ENCODE results near the gene COL4A1.

Gene COL4A1

GRCh38 chr13:110217811-110218210, 89.1 kb downstream of the COL4A1 start:
- no peaks in the 10 kb centered on the region for H3K27me3 ChIP-seq (ENCODE audit: insufficient read depth, poor library complexity, severe bottlenecking)
- TF ChIP-seq CTCF (IDR thresholded peaks at IDR 0.05; ENCODE audit: insufficient read depth, low read length) (no peak), GABPA (IDR thresholded peaks at IDR 0.05; ENCODE audit: low read depth) (no peak), SPI1 (IDR thresholded peaks at IDR 0.05; ENCODE audit: borderline replicate concordance, low read depth) (no peak)
- H3K27ac ChIP-seq (replicated peaks): no peak overlapping the region
- no peak for DNase-seq (ENCODE audit: low read depth in 1 of 2, low spot score in 1 of 2)
- H3K4me3 ChIP-seq (replicated peaks; ENCODE audit: insufficient read depth, low read length): no peak overlapping the region

GRCh38 chr13:110217085-110217484, 89.9 kb downstream of the COL4A1 start:
- DNase-seq (ENCODE audit: low read depth in 1 of 2, low spot score in 1 of 2): no peak
- Histone ChIP-seq H3K27me3 (ENCODE audit: insufficient read depth, poor library complexity, severe bottlenecking) (no peaks in the 10 kb centered on the region), H3K27ac (replicated peaks) (no peak overlapping the region), H3K4me3 (replicated peaks; ENCODE audit: insufficient read depth, low read length) (no peak overlapping the region)
- no peak for TF ChIP-seq CTCF (IDR thresholded peaks at IDR 0.05; ENCODE audit: insufficient read depth, low read length)
- TF ChIP-seq POLR2AphosphoS5 (IDR thresholded peaks at IDR 0.05; ENCODE audit: low read depth): no peak
- TF ChIP-seq GABPA (IDR thresholded peaks at IDR 0.05; ENCODE audit: low read depth): no peak
- no peak for TF ChIP-seq SPI1 (IDR thresholded peaks at IDR 0.05; ENCODE audit: borderline replicate concordance, low read depth)
- TF ChIP-seq REST (IDR thresholded peaks at IDR 0.05; ENCODE audit: insufficient replicate concordance, low read depth): no peak

DNA sequence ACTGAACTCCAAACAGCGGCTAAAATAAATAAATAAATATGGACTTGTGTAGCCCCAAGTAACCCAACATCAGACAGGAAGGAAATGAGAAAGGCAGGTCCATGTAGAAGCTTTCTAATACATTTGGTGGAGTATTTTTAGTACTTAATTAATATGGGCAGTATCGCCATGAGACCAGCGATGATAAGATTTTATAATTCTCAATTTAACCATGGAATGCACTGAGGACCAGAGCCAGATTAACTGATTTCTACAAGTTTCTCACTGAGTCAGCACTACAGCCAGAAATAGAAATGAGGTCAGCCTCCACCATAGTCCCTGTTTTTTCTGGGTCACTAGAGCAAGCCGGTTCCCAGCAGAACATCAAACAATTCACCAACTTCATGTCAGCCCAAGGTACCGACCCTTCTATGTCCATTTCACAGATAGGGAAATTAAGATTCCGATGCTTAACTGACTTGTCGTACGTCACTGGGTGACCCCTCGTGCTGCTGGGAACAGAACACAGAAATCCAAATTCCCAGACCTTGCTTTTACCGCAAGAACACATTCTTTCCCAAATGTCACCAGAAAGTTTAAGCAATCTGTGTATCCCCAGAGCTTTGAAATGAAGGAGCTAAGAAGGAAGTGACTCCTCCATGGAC, 90.4 kb downstream of the COL4A1 start:
- Histone ChIP-seq H3K27ac (replicated peaks) (no peak overlapping the region), H3K27me3 (ENCODE audit: insufficient read depth, poor library complexity, severe bottlenecking) (no peaks in the 10 kb centered on the region), H3K4me3 (replicated peaks; ENCODE audit: insufficient read depth, low read length) (no peak overlapping the region)
- TF ChIP-seq CTCF (IDR thresholded peaks at IDR 0.05; ENCODE audit: insufficient read depth, low read length): no peak
- no peak for TF ChIP-seq POLR2AphosphoS5 (IDR thresholded peaks at IDR 0.05; ENCODE audit: low read depth)
- TF ChIP-seq GABPA (IDR thresholded peaks at IDR 0.05; ENCODE audit: low read depth): no peak
- no peak for DNase-seq (ENCODE audit: low read depth in 1 of 2, low spot score in 1 of 2)

DNA sequence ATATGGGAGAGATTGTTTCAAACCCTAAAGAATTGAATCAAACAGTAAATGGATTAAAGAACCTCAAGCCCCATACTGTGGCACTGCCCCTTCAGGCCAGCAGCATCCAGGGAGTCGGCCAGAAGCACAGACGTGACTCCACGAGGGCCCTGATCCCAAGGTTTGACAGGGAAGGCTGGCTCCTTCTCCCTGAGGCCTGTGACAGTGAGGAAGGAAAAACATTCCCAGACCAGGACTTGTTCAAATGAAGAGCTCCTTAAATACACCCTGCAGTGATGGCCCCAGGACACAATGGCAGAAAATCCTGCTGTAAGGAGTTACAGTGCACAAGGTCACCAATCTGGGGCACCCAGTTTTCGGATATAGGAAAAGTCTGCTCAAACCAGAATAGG, 91.0 kb downstream of the COL4A1 start:
- Histone ChIP-seq H3K27me3 (ENCODE audit: insufficient read depth, poor library complexity, severe bottlenecking) (no peaks in the 10 kb centered on the region), H3K27ac (replicated peaks) (no peak overlapping the region), H3K4me3 (replicated peaks; ENCODE audit: insufficient read depth, low read length) (no peak overlapping the region)
- DNase-seq (ENCODE audit: low read depth in 1 of 2, low spot score in 1 of 2): no peak
- TF ChIP-seq SPI1 (IDR thresholded peaks at IDR 0.05; ENCODE audit: borderline replicate concordance, low read depth) (no peak), POLR2AphosphoS5 (IDR thresholded peaks at IDR 0.05; ENCODE audit: low read depth) (no peak), REST (IDR thresholded peaks at IDR 0.05; ENCODE audit: insufficient replicate concordance, low read depth) (no peak), GABPA (IDR thresholded peaks at IDR 0.05; ENCODE audit: low read depth) (no peak), CTCF (IDR thresholded peaks at IDR 0.05; ENCODE audit: insufficient read depth, low read length) (no peak)
